GM10248 (cell line): ENCODE data around the gene LRRC45.

ENCODE experiments used
- CTCF ChIA-PET: fragments of 300-600 bp; sonication (Branson Sonifier 250); formaldehyde crosslinking; extraction: SDS; loops from one replicate; lab custom pipeline; 2021; ENCODE audit warnings: antibody characterized with exemption; lab: Yijun Ruan, JAX
- POLR2A ChIA-PET: fragments of 350-650 bp; sonication (Branson Sonifier 250); formaldehyde crosslinking; extraction: SDS; loops from one replicate; lab custom pipeline; 2020; ENCODE audit warnings: antibody characterized with exemption; lab: Yijun Ruan, JAX
- DNase-seq: peaks from one replicate; pipeline ENCODE4 v3.0.0; 2012; ENCODE audit errors: extremely low spot score
- TF ChIP-seq, protein P1 (sequence below): IDR thresholded peaks from 2 replicates; pipeline ENCODE4 v1.5.1; 2012; ENCODE audit warnings: mild to moderate bottlenecking, low read depth; ENCODE audit errors: extremely low read depth, missing control alignments, control extremely low read depth

Gene LRRC45

GRCh38 chr17:82007495-82008257 is 15.4 kb upstream of the LRRC45 start:
- POLR2A ChIA-PET: no interaction called here
- no peak for DNase-seq
- CTCF ChIA-PET: interaction anchor here (0.9 kb wide), 1 partner anchor 13 kb away, joined by 3 read pairs; no protein-coding TSS in a partner anchor
- TF ChIP-seq, protein P1, sequence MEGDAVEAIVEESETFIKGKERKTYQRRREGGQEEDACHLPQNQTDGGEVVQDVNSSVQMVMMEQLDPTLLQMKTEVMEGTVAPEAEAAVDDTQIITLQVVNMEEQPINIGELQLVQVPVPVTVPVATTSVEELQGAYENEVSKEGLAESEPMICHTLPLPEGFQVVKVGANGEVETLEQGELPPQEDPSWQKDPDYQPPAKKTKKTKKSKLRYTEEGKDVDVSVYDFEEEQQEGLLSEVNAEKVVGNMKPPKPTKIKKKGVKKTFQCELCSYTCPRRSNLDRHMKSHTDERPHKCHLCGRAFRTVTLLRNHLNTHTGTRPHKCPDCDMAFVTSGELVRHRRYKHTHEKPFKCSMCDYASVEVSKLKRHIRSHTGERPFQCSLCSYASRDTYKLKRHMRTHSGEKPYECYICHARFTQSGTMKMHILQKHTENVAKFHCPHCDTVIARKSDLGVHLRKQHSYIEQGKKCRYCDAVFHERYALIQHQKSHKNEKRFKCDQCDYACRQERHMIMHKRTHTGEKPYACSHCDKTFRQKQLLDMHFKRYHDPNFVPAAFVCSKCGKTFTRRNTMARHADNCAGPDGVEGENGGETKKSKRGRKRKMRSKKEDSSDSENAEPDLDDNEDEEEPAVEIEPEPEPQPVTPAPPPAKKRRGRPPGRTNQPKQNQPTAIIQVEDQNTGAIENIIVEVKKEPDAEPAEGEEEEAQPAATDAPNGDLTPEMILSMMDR: no peak

GRCh38 chr17:82008258-82008940 is 14.7 kb upstream of the LRRC45 start:
- POLR2A ChIA-PET: no interaction called here
- no peak for DNase-seq
- CTCF ChIA-PET: interaction anchor here (1.5 to 2.6 kb wide), 2 partner anchors 12 to 22 kb away, joined by 6 to 14 read pairs; no protein-coding TSS in a partner anchor
- TF ChIP-seq, protein P1: no peak

DNA sequence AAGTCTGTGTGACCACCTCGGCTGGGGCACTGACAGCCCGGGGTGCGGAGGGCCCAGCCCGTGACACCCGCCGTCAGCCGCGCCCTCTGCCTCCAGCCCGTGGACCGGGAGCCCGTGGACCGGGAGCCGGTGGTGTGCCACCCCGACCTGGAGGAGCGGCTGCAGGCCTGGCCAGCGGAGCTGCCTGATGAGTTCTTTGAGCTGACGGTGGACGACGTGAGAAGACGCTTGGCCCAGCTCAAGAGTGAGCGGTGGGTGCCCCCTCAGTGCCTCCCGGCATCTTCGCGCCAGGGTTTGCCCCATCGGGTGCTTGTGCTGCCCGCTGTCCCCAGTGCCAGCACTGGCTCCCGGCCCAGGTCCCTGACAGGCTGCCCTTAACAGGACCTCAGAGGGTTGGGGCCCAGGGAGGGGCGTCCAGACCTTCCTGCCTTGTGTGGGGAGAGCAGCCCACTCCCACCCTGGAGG is 14.1 kb upstream of the LRRC45 start:
- ChIA-PET POLR2A (no interaction called here), CTCF (interaction anchor here (1.5 to 2.6 kb wide), 2 partner anchors 11 to 21 kb away, joined by 6 to 14 read pairs; no protein-coding TSS in a partner anchor)
- TF ChIP-seq, protein P1: no peak
- no peak for DNase-seq

DNA sequence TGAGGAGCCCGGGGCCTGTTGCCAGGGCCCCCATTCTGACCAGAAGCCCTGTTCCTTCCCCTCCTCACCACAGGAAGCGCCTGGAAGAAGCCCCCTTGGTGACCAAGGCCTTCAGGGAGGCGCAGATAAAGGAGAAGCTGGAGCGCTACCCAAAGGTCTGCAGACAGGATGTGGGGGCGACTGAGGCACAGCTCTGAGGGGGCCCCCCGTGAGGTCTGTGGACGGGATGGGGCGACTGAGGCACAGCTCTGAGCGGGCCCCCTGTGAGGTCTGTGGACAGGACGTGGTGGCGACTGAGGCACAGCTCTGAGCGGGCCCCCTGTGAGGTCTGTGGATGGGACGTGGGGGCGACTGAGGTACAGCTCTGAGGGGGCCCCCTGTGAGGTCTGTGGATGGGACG is 13.7 kb upstream of the LRRC45 start:
- no peak for DNase-seq
- CTCF ChIA-PET: interaction anchor here (1.5 to 2.6 kb wide), 2 partner anchors 11 to 21 kb away, joined by 6 to 14 read pairs; no protein-coding TSS in a partner anchor
- TF ChIP-seq, protein P1: no peak
- POLR2A ChIA-PET: no interaction called here

DNA sequence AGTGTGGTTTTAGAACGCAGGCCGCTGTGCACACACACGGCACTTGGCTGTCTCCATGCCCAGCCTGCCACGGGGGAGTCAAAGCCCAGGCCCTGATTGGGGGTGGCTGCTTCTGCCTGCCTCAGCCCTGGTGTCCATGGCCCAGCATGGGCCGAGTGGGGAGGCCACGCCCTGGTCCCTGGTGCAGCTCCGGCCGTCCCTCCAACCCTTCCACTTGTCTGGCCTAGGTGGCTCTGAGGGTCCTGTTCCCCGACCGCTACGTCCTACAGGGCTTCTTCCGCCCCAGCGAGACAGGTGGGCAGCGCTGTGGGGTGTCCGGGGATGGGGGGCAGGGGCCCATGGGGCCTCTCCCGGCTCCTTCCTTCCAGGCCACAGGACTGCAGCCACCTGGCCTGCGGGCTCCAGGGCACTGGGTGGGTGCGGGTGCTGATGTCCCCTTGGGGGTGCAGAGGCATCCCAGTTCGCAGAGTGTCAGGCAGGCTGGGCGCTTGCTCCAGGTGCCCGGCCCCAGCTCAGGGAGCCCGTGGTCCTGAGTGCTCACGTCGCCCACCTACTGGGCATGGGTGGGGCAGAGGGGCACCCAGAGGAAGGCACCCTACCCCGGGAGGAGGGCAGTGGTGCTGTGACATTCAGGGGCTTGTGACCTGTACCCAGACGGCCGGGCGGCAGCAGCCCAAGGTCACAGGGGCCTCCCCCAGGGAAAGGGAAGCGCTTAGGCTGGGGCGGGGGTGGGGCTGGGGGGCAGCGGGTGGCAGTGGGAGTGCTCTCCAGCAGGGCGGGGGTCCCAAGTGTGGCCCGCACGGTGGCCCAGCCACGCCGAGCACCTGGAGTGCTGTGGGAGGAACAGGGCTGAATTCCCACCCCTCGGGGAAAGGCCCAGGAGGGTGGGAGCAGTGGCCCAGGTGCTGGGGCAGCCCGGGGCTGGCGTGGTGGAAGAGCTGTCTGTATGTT is 12.3 kb upstream of the LRRC45 start:
- TF ChIP-seq, protein P1: no peak
- ChIA-PET CTCF (interaction anchor here (2.6 kb wide), 1 partner anchor 10 kb away, joined by 14 read pairs; no protein-coding TSS in a partner anchor), POLR2A (no interaction called here)
- no peak for DNase-seq
